GM23338 (cell line): ENCODE data around the gene INO80B. TPM values are rescaled to one million over a fixed set of nuclear protein-coding genes. Genes with fewer than 3 reads are reported as not detected.

Source experiments
- ATAC-seq: fragments of 200-7000 bp; cut with Tn5 transposase; 3 replicates; pipeline ENCODE4 v1.9.1; 2020
- DNase-seq: peaks from one replicate; pipeline ENCODE4 v3.0.0-alpha.2; 2015; ENCODE audit warnings: low spot score
- H2AFZ ChIP-seq: fragments of 200-600 bp; sonication (generic); 2 replicates; pipeline ENCODE4 v1.8.0; 2016; ENCODE audit warnings: antibody characterized with exemption, mild to moderate bottlenecking, moderate library complexity
- H3F3A ChIP-seq: fragments of 200-600 bp; sonication (generic); replicated peaks from 2 replicates; pipeline ENCODE4 v1.8.0; 2017; ENCODE audit warnings: antibody characterized with exemption, mixed run types, low read depth
- H3K27ac ChIP-seq: fragments of 200-600 bp; sonication (generic); 2 replicates; pipeline ENCODE4 v1.6.1; 2016; ENCODE audit warnings: low read depth
- H3K27me3 ChIP-seq: fragments of 200-600 bp; sonication (generic); 2 replicates; pipeline ENCODE4 v1.8.0; 2016; ENCODE audit warnings: mild to moderate bottlenecking, mixed run types, moderate library complexity; ENCODE audit not compliant: insufficient read depth
- H3K36me3 ChIP-seq: fragments of 200-600 bp; sonication (generic); 2 replicates; pipeline ENCODE4 v1.8.0; 2016; ENCODE audit warnings: mild to moderate bottlenecking; ENCODE audit not compliant: insufficient read depth
- H3K4me1 ChIP-seq: fragments of 200-600 bp; sonication (generic); 2 replicates; pipeline ENCODE4 v1.8.0; 2016; ENCODE audit warnings: mild to moderate bottlenecking, moderate library complexity; ENCODE audit not compliant: insufficient read depth
- H3K4me2 ChIP-seq: fragments of 200-600 bp; sonication (generic); 2 replicates; pipeline ENCODE4 v1.7.1; 2017; ENCODE audit warnings: mixed run types
- H3K4me3 ChIP-seq: fragments of 200-600 bp; sonication (generic); 2 replicates; pipeline ENCODE4 v1.6.1; 2016; ENCODE audit warnings: mixed run types
- H3K79me2 ChIP-seq: fragments of 200-600 bp; sonication (generic); replicated peaks from 2 replicates; pipeline ENCODE4 v1.8.0; 2017; ENCODE audit warnings: mild to moderate bottlenecking; ENCODE audit not compliant: insufficient read depth
- H3K9me2 ChIP-seq: fragments of 200-600 bp; sonication (generic); 2 replicates; pipeline ENCODE4 v1.8.0; 2017; ENCODE audit not compliant: insufficient read depth
- H4K20me1 ChIP-seq: fragments of 200-600 bp; sonication (generic); replicated peaks from 2 replicates; pipeline ENCODE4 v1.8.0; 2017; ENCODE audit warnings: mild to moderate bottlenecking; ENCODE audit not compliant: insufficient read depth
- H3K27ac Mint-ChIP-seq: 2 replicates; pipeline ENCODE4 v1.8.0; 2020; ENCODE audit warnings: inconsistent platforms, mild to moderate bottlenecking, moderate library complexity, mixed read lengths
- H3K27me3 Mint-ChIP-seq: 3 replicates; pipeline ENCODE4 v1.8.0; 2022; ENCODE audit warnings: low read depth, mild to moderate bottlenecking, moderate library complexity, mixed read lengths, inconsistent platforms; ENCODE audit not compliant: insufficient read depth, poor library complexity
- H3K36me3 Mint-ChIP-seq: 3 replicates; pipeline ENCODE4 v1.8.0; 2021; ENCODE audit warnings: low read depth, mild to moderate bottlenecking, inconsistent platforms, moderate library complexity, mixed read lengths
- H3K4me1 Mint-ChIP-seq: 3 replicates; pipeline ENCODE4 v1.8.0; 2020; ENCODE audit warnings: mild to moderate bottlenecking, inconsistent platforms, mixed read lengths
- H3K4me3 Mint-ChIP-seq: 3 replicates; pipeline ENCODE4 v1.8.0; 2021; ENCODE audit warnings: moderate library complexity, mild to moderate bottlenecking, inconsistent platforms, mixed read lengths
- H3K9me3 Mint-ChIP-seq: 3 replicates; pipeline ENCODE4 v1.8.0; 2020; ENCODE audit warnings: moderate library complexity, mild to moderate bottlenecking, inconsistent platforms, mixed read lengths
- CREB1 ChIP-seq: fragments of 250-450 bp; sonication (Bioruptor Pico); IDR thresholded peaks from 2 replicates; pipeline ENCODE4 v1.5.0; 2020; ENCODE audit warnings: low read depth, mild to moderate bottlenecking, moderate library complexity
- CTCF ChIP-seq, 2 experiments: fragments of 200-600 bp in 1 of 2; sonication (generic) in 1 of 2; conservative IDR thresholded peaks; 2 replicates each; pipeline versions ENCODE4 v1.5.1 to v1.6.1; 2016 to 2017; ENCODE audit warnings: antibody characterized with exemption in 2 of 2, low read depth in 2 of 2, mild to moderate bottlenecking in 2 of 2, moderate library complexity in 1 of 2
- ETS1 ChIP-seq: IDR thresholded peaks from 2 replicates; pipeline ENCODE4 v1.6.1; 2016; ENCODE audit warnings: antibody characterized with exemption
- EZH2 ChIP-seq: fragments of 200-600 bp; sonication (generic); IDR thresholded peaks from one replicate; pipeline ENCODE4 v1.8.0; 2017; ENCODE audit warnings: antibody characterized with exemption, mild to moderate bottlenecking, low read depth; ENCODE audit not compliant: unreplicated experiment
- EZH2phosphoT487 ChIP-seq: fragments of 200-600 bp; sonication (generic); IDR thresholded peaks from one replicate; pipeline ENCODE4 v1.8.1; 2018; ENCODE audit warnings: antibody characterized with exemption; ENCODE audit not compliant: unreplicated experiment
- JUNB ChIP-seq: IDR thresholded peaks from one replicate; pipeline ENCODE4 v1.6.1; 2016; ENCODE audit warnings: antibody characterized with exemption; ENCODE audit not compliant: unreplicated experiment
- NANOG ChIP-seq: IDR thresholded peaks from 2 replicates; pipeline ENCODE4 v1.6.1; 2016; ENCODE audit warnings: antibody characterized with exemption, borderline replicate concordance
- POLR2AphosphoS5 ChIP-seq: IDR thresholded peaks from 2 replicates; pipeline ENCODE4 v1.6.1; 2016; ENCODE audit warnings: antibody characterized with exemption, low read depth
- REST ChIP-seq: IDR thresholded peaks from one replicate; pipeline ENCODE4 v1.6.1; 2018; ENCODE audit warnings: antibody characterized with exemption; ENCODE audit not compliant: unreplicated experiment
- STAT1 ChIP-seq: IDR thresholded peaks from one replicate; pipeline ENCODE4 v1.6.1; 2016; ENCODE audit warnings: antibody characterized with exemption; ENCODE audit not compliant: unreplicated experiment
- ZNF114 ChIP-seq: fragments of 250-450 bp; sonication (Bioruptor Pico); IDR thresholded peaks from 2 replicates; pipeline ENCODE4 v1.5.0; 2020; ENCODE audit warnings: mild to moderate bottlenecking, moderate library complexity
- ZNF331 ChIP-seq: fragments of 250-450 bp; sonication (Bioruptor Pico); IDR thresholded peaks from 2 replicates; pipeline ENCODE4 v1.5.0; 2020; ENCODE audit warnings: low read depth, mild to moderate bottlenecking, moderate library complexity
- ZNF462 ChIP-seq: fragments of 250-450 bp; sonication (Bioruptor Pico); IDR thresholded peaks from 2 replicates; pipeline ENCODE4 v1.5.0; 2020; ENCODE audit warnings: mild to moderate bottlenecking, moderate library complexity
- polyA plus RNA-seq: library from polyadenylated mRNA; unstranded; fragments of >200 nt; fragmentation: Nextera tagmentation; extraction: Ambion mirVana; gene quantifications from 2 replicates; pipeline ENCODE4 v1.2.1, GENCODE V29; 2016
- total RNA-seq: library from RNA; depleted of rRNA; stranded (reverse); fragments of >200 nt; shearing (Covaris generic); gene quantifications from 2 replicates; pipeline ENCODE4 v1.2.3, GENCODE V29; 2014

Gene INO80B
- total and polyA plus RNA-seq, 2 experiments from 2014 or later: 5.1 to 21.8 TPM

GRCh38 chr2:74444498-74445318 lies 10.2 kb upstream of the INO80B start:
- no peaks in the 10 kb centered on the region for H3K36me3 Mint-ChIP-seq
- Histone ChIP-seq H2AFZ (peak overlapping the region; percentile 89; the same call in 1 of the 2 replicates), H3F3A (peaks cover 14% of the 10 kb centered on the region), H3K27ac (no peak overlapping the region), H3K79me2 (peaks cover 6% of the 10 kb centered on the region), H4K20me1 (no peaks in the 10 kb centered on the region), H3K4me2 (no peak overlapping the region), H3K36me3 (no peaks in the 10 kb centered on the region), H3K4me1 (peaks cover 3% of the 10 kb centered on the region; the same call in 1 of the 2 replicates), H3K27me3 (no peaks in the 10 kb centered on the region), H3K9me2 (no peaks in the 10 kb centered on the region), H3K4me3 (no peak overlapping the region)
- ATAC-seq (no peak), DNase-seq (no peak)
- H3K4me1 Mint-ChIP-seq: peaks cover 2% of the 10 kb centered on the region; the same call in 1 of the 3 replicates
- peaks cover 5% of the 10 kb centered on the region for H3K27me3 Mint-ChIP-seq
- H3K27ac Mint-ChIP-seq: no peak overlapping the region
- no peaks in the 10 kb centered on the region; the same call in 2 of the 3 replicates for H3K9me3 Mint-ChIP-seq
- no peak overlapping the region for H3K4me3 Mint-ChIP-seq
- no peak for TF ChIP-seq STAT1
- no peak for TF ChIP-seq NANOG
- no peak for TF ChIP-seq ZNF462 (CRISPR knock-in tag)
- no peak for TF ChIP-seq ZNF114 (CRISPR knock-in tag)
- no peak for TF ChIP-seq EZH2phosphoT487
- TF ChIP-seq CTCF (conservative IDR thresholded peaks at IDR 0.05; ENCODE audit: low read depth in 2 of 2): no peak
- TF ChIP-seq REST: no peak
- no peak for TF ChIP-seq ZNF331
- TF ChIP-seq ETS1: no peak
- no peak for TF ChIP-seq JUNB
- TF ChIP-seq CREB1 (CRISPR knock-in tag): no peak
- no peak for TF ChIP-seq POLR2AphosphoS5
- no peak for TF ChIP-seq EZH2
